GM18520 (cell line): ENCODE data around the gene CDH13.
"Not testable (repeated sequence)": the region's sequence is repeated elsewhere in the genome, so short reads cannot be mapped to it uniquely, and the experiment has no call there.

Experiments
- ATAC-seq: cut with Tn5 transposase; IDR thresholded peaks from one replicate; pipeline ENCODE4 v1.9.1; 2021; ENCODE audit not compliant: unreplicated experiment

CDH13 gene

DNA sequence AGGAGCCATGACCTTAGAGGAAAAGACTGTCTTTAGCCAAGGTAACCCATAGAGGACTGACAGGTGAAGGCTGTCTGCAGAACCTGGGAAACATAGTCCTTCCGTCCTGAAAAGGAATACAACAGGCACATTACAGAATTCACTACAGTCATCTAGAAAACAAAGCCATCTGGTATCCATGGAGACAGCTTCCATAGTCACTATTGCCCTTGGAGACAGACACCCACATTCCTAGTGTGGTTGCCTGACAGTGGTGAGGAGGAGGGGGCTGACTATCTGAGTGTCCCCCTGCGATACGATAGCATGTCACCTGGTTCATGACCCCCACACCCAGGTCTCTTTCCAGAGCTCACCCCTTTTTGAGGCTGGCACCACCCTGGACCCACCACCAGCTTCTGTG is 254.7 kb downstream of the CDH13 start:
- ATAC-seq: no peak

DNA sequence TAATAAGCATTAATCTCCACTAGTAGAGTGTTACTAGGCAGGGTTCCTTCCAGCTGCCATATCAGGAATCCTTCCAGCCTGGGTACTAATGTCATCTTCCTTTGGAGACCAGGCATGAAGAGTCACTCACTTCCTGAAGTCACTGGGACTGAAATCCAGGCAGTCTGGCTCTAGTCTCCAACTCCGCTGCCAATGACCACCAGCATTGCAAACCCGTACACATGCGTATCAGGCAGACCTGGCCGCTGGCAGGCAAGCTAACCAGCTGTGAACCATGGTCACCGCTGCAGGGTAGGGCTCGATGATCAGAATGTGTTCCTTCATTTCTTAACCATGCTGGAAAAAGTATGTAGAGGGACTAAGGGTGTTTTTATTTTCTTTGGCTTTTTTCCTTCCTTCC is 255.5 kb downstream of the CDH13 start:
- ATAC-seq: no peak

DNA sequence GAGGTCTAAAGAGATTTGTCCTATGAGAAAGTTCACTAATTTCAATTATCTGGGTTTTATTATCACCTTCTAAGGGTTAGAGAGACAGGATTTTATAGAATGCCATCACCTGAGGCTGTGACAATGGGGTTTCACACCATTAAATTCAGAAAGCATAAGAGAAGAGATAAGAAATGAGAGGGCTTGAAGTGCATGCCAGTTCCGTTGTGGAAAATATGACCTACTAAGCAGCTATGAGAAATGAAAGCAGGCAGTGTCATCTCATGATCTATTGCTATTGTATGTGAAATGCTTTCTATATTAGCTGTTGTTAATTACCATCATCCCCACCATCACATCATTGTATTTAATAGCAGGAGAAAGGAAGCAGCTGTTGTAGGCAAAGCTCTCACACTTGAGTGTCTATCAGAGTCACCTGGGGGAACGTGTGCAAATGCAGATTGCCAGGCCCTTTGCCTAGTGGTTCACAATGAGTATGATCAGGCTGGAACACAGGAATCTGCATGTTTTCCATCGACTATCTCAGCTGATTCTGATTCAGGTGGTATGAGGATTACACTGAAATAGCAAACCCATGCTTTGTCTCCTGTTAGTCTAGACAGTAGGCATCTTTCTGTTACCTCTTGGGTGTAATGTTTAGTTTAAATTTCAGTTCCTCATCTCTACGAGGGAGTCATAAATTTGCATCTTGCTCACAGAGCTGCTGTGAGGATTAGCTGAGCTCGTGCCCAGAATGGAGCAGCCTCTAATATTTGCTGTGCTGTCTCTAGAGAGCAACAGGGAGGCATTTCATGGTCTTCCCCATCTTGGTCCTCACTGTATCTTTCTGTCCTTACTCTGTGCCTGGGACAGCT is 256.4 kb downstream of the CDH13 start:
- ATAC-seq: no peak

DNA sequence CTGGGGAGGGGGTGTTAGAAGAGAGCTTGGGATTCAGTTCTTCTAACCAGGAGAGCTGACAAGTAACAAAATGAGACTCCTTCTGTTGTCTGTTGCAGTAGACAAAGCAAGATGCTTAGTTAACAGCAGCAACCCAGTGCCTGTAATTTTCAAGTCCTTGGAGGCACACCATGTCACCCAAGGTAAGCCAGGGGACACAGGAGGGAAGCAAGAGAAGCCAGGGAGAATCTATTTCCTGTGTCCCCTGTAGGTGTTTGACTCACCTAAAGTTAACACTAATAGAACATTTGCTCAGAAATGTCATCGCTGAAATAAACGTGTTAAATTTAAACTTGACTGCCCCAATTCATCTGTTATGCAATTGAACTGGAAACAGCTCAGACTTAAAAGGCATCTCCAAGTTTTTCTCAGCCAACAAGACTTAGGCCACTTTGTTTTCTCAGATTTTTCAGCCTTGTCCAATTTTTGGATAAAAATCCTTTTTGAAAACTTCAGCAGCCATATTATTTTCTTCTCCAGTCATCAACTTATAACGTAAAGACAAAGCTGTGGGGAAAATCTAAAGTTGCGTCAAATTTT is 257.6 kb downstream of the CDH13 start:
- no peak for ATAC-seq

DNA sequence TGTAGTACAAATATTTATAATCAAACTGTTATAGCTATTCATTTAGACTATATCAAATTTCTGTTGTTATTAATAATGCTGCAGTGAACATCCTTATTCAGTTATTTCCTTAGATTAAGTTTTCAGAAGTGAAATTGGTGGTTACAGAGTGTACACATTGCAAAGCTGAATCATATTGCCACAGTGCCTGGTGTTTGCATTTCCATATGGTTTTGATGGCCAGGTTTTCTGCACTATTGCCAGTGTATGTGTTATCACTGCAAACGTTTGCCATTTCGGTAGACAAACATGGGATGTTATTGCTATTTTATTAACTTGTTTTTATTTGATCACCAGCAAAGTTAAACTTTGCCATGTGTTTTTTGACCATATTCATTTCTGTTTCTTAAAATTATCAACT is 259.4 kb downstream of the CDH13 start:
- no peak for ATAC-seq

DNA sequence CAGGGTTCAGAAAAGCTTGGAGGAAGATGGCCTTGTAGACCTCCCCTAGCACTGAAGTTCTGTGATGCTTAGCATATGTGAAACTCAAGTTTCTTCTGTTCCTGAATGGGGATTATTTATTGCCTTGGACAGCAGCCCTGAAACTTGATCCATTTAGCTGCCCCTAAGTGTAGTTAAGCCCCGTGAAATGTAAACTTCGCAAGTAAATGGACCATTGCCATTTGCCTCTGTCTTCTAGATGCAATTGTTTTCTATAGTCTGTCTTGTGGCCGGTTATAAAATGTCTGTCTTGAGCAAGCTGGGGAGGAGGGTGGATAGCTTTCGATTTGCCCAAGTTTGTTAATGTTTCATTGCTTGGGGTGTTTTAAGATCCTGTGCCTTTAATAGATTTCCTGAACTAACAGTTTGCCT is 261.8 kb downstream of the CDH13 start:
- ATAC-seq: no peak

DNA sequence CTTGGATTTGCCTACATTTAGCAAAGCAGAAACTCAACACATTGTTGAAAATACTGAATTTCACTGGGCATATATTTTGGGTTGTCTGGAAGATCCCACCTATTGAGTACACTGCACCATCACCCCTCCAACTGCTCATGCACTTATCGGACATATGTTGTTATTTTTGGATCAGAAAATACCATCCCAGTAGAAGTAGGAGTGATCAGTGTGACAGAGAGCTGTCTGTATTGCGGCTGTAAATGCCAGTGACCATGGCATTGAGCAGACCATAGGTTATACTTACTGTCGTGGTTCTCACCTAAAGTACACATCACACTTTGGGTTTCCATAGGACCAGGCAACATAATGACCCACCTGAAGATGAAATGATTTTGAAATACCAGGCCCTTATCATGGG is 264.7 kb downstream of the CDH13 start:
- ATAC-seq: no peak

DNA sequence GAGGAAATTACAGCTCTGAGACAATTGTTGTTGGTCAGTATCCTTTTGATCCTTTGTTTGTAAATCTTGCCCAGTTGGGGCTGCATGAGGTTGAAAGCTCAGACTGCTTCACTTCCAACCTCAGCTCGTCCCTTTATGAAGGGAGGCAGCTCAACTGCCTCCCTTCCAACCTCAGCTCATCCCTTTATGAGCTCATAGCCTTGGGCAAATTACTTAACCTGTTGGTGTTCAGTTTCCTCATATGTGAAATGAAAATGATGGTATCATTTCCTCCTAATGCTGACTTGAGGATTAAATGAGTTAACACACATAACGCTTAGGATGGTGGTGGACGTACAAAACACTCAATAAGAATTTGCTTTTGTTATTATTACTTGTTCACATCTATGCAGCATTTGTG is 265.1 kb downstream of the CDH13 start:
- no peak for ATAC-seq

DNA sequence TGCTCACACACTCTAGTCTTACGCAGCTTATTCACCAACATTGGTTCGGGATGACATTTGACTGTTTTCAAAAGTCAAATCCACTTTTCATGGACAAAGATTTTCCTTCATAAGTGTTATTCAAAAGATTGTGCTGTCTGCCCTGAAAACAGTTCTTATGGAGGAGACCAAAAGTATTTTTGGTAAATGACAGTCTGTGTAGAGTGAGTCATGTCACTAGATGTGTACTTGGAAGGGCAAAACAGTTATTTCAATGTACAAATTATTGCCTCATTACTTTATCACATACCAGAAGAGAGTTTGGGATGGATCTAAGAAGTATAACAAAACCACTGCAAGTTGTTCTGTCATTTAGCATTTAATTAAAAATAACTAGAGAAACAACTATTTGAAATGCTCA is 265.6 kb downstream of the CDH13 start:
- ATAC-seq: no peak

DNA sequence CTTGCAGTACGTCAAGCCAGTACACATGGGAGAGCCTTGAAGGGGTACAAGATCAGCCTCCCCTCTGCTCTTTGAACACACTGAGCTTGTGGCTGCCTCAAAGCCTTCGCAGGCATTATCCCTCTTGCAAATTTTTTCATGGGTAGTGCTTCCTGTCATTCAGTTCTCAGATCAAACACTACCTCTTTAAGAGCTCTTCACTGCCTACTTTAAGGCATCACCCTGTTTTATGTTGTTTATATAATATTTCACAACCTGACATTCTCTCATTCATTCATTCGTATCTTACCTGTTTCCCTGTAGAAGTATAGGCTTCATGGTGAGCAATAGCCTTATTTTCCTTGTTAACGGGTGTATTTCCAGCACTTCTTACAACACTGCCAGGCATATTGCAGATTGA is 269.1 kb downstream of the CDH13 start:
- ATAC-seq: no peak

DNA sequence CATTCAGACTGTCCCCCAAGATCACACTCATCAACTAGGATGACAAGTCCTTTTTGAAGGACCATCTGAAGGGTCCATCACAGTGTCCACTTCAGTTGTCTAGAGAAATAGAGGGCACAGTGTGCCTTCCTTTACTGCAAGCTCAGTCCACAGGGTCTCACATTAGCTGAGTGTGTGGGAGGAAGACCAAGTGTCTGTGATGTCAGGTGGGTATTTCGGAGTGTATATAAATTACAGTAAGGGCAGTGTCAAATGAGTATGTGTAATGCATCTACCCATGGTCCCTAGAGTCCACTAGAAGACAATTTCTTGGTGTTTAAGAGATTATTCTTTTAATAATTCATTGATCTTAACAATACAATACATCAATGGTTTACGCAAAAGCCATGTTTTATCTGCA is 272.2 kb downstream of the CDH13 start:
- ATAC-seq: no peak

DNA sequence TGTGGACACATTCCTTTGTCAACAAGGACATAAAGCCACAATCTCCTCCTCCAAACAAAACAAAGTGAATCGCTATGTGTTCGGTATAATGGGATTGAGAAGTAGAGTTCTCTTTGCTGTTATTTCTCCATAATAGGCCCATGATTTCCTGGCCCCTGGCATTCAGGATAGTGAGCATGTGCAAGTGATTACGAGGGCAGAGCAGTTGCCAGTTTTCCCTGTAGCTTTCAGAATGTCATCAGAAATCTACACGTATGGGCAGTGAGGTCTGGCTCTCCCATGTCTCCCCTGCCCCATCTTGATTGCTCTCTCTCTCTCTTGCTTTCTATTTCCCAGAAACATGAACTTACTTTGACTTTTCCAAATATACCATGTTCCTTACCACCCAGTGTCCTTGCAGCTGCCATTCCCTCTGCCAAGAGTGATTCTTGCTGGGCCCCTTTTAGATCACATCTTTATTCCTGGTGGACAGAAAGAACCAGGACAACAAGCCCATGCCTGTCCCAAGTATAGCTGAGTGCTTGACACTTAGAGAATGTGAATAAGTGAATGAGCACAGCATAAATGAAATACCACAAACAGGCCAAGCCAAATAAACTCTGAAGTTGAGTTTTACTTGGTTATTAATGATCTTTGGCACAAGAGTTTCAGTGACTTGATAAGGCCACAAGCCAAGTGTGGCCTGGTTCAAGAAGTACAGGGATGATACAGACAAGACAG is 273.1 kb downstream of the CDH13 start:
- no peak for ATAC-seq

DNA sequence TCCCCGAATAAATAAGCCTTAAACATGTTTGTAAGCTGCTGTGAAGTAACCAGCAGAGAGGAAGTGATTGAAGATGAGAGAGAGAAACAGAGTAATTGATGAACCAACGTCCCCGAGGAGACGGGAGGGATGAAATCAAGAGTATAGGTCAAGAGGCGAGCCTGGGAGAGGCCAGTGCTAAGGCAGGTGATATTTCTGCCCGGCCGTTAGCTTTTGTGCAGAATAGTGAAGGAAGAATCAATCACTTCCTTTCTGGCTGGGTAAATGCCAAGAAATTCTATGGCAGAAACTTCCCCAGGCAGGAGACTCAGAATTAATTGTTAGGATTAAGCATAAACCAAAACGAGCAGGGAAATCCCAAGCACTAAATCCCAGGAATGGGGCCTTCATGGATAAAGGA is 273.8 kb downstream of the CDH13 start:
- no peak for ATAC-seq

DNA sequence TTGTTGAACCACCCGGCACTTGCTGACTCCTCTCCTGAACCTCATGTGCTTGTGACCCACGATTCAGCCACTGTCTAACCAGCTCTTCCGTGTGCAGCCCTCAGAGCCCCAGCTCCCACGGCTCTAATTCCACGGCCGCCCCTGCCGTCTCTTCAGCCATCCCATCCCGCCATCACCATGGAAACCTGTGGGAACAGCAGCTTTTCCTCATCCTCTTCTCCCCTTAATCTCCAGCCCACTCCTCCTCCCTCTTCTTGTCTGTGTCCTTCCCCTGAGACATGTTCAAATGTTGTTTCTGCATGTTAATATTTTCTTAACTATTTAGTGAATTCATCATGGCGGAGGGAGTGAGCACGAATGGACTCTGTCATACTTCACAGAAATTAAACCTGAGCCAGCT is 285.2 kb downstream of the CDH13 start:
- no peak for ATAC-seq

DNA sequence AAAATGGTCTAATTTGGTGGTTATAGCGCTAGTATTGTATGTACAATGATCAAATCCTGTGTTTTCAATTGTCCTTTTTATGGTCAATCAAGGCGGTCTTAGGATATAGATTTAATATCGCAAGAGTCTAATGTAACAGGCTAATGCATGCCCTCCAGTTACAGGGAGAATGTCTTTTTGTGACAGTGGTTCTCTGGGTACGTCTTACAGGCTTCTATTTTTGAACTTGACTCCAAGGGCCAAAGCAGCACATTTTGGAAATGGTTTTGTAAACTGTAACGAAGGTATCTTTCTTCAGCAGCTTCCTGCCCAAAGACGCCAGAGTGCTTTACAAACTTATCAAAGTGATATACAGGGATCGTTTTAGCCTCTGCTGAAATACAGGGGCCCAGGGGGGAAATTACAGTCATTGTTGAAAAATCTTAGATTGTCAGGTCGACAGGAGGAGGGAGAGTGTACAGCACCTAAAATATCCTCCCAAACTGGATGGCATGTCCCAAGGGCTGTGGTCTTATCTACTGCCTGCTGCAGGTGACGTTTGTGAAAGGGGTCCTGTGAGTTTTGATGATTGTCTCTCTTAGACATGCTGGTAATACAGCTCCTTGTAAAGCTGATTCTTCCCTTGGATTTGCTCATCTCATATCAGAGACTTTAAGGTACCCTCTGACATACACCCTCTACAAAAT is 288.5 kb downstream of the CDH13 start:
- no peak for ATAC-seq

DNA sequence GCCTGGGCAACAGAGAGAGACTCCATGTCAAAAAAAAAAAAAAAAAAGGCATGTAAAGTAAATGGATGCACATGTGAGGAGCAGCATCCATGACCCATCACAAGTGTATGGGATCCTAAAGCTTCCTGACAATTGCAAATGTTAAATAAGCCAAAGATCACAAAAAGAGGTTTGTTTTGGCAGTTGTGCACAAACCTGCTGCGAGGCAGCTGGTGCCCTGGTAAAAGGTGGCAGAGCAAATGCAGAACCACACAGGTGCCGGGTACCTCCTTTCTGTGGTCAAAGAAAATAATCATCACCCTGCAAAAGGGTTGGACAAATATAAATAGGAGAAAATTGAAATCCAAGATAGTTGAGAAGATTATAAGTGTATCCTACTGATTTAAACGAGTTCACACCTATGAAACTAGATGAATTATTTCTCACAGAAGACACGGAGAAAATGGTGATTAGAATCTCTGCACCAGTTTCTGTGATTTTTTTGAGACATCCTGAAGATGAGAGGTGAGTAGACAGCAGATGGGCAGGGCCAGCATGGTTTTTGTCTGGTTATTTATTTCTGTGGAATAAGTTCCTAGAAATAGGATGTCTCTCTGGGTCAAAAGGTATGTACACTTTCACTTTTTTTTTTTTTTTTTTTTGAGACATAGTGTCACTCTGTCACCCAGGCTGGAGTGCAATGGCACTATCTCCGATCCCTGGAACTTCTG is 291.3 kb downstream of the CDH13 start:
- no peak for ATAC-seq

DNA sequence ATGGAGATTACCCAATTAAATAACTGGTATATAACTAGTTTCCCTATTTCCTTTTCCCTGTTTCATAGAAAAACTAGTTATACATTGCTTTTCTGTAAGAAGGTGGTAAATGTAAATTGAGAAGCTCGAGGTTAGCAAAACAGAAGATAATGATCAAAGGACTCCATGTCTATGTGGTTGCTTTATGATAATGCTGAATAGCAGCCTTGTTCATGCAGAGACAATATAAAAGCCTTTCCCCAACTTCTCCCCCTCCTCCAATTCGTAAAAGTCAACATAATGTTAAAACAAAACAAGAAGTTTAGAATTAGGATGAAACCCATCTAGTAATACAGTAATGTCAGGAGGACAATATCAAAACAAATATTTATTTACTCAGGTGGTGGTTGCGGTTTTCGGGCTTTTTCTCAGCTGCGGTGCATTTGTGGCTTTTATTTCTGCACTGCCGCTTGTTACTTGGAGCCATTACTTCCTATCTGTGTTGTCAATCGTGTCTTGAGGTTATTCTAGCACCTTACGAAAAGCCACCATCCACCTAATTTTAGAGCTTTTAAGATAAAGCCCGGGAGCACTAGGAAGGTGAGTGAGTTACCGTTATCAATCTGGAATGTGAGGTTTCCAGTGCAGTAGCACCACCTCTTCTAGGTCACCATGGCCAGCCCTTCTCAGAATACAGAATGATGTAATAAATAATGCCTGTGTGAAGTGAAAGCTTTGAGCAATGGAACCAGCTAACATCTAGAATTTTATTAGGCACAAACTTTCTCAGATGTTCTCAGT is 297.5 kb downstream of the CDH13 start:
- no peak for ATAC-seq

DNA sequence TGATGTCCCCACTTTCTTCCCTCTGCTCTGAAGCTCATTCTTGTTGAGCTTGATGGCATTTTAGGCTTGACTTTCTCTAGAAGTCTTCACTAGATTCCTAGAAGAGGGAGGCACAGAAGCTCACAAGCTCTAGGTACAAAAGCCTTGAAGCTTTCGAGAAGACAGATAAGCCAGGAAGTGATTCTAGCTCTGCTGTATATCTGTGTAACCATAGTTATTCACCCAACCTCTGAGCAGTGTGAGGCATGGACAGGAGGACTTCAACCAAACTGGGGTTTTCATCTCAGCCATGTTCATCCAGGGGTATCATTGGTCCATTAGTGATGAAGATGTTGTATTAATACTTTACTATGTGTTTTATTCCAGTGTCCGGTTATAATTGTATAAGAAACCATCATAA is 299.7 kb downstream of the CDH13 start:
- no peak for ATAC-seq

DNA sequence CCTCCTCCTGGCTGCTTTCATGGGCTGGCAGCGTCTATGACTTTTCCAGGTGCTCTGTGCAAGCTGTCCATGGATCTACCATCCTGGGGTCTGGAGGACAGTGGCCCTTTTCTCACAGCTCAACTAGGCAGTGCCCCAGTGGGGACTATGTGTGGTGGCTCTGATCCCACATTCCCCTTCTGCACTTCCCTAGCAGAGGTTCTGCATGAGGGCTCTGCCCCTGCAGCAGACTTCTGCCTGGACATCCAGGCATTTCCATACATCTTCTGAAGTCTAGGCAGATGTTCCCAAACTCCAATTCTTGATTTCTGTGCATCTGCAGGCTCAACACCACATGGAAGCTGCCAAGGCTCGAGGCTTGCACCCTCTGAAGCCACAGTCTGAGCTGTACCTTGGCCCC is 307.2 kb downstream of the CDH13 start:
- ATAC-seq: not testable (repeated sequence)

DNA sequence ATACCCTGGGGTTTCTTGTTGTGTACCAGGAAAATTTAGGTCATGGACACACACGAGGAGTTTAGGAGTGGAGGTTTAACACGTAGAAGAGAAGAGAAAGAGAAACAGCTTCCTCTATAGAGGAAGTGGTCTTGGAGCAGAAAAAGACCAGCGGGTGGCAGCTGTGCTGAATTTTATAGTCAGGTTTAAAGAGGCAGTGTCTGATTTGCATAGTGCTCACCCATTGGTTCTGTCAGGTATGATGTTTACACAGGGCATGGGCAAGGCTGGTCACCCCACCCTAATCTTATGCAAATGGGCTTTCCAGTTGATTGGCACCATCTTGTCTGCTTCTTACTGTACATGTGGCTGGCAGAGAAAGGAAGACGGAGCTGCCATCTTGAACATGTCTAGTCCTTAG is 309.0 kb downstream of the CDH13 start:
- no peak for ATAC-seq
